HCT116 (cell line): ENCODE data around the gene GALK1. TPM values are rescaled to one million over a fixed set of nuclear protein-coding genes. Genes with fewer than 3 reads are reported as not detected.
"Not testable (repeated sequence)": the region's sequence is repeated elsewhere in the genome, so short reads cannot be mapped to it uniquely, and the experiment has no call there.

Source experiments
- ATAC-seq: fragments of 200-7000 bp; cut with Tn5 transposase; 2 replicates; pipeline ENCODE4 v1.9.1; 2020; ENCODE audit warnings: mild to moderate bottlenecking, moderate library complexity
- BruUV-seq: library from RNA; stranded (reverse); fragments of 400-500 nt; replicated peaks from 2 replicates; lab custom pipeline; 2021; lab: Mats Ljungman, UMichigan
- CTCF ChIA-PET: fragments of 300-600 bp; sonication (Branson Sonifier 250); formaldehyde crosslinking; loops from one replicate; lab custom pipeline; 2021; ENCODE audit warnings: antibody characterized with exemption; lab: Charles Lee
- POLR2A ChIA-PET: fragments of 300-600, 350-600 bp; sonication (Branson Sonifier 250); formaldehyde crosslinking; loops from one replicate; lab custom pipeline; 2021; ENCODE audit warnings: antibody characterized with exemption; lab: Charles Lee
- RAD21 ChIA-PET, 2 experiments: fragments of 300-600 bp; sonication (Branson Sonifier 250); formaldehyde crosslinking; loops; one replicate each; lab custom pipeline; 2023; ENCODE audit warnings: low total read pairs in 2 of 2; ENCODE audit not compliant: uncharacterized antibody in 2 of 2, unreplicated experiment in 2 of 2, low non-redundant PET in 1 of 2; lab: Charles Lee
- DNase-seq: peaks from one replicate; pipeline ENCODE4 v3.0.0-alpha.2; 2010; ENCODE audit warnings: low read depth, low spot score
- H2AFZ ChIP-seq: fragments of 200-600 bp; shearing (Covaris generic), sonication (generic); 2 replicates; pipeline ENCODE4 v1.6.1; 2017; ENCODE audit warnings: low read depth, mixed run types, mixed read lengths, antibody characterized with exemption, low read length; ENCODE audit not compliant: poor library complexity, severe bottlenecking
- H3K27ac ChIP-seq: 2 replicates; pipeline ENCODE4 v1.5.1; 2012; ENCODE audit warnings: low read depth, low read length
- H3K27me3 ChIP-seq: fragments of 200-600 bp; sonication (generic); 2 replicates; pipeline ENCODE4 v1.6.1; 2016; ENCODE audit warnings: mixed run types, low read length, mixed read lengths; ENCODE audit not compliant: insufficient read depth
- H3K36me3 ChIP-seq, 2 experiments: fragments of 200-500 bp in 1 of 2; fragments of 200-600 bp in 1 of 2; sonication (Bioruptor generic) in 1 of 2; sonication (generic) in 1 of 2; 2 replicates each; pipeline versions ENCODE4 v1.5.1 to v1.6.1; 2014 to 2016; ENCODE audit warnings: low read length in 2 of 2, inconsistent platforms in 1 of 2, mixed read lengths in 1 of 2, mixed run types in 1 of 2; ENCODE audit not compliant: insufficient read depth in 2 of 2, control insufficient read depth in 1 of 2
- H3K4me1 ChIP-seq, 2 experiments: fragments of 200-600 bp in 1 of 2; sonication (generic) in 1 of 2; 2 replicates each; pipeline versions ENCODE4 v1.5.1 to v1.6.1; 2012 to 2017; ENCODE audit warnings: low read length in 2 of 2, inconsistent platforms in 1 of 2, mild to moderate bottlenecking in 1 of 2, mixed read lengths in 1 of 2, mixed run types in 1 of 2, moderate library complexity in 1 of 2; ENCODE audit not compliant: insufficient read depth in 2 of 2, control insufficient read depth in 1 of 2
- H3K4me2 ChIP-seq: fragments of 200-600 bp; sonication (generic); 2 replicates; pipeline ENCODE4 v1.6.1; 2017; ENCODE audit warnings: mixed run types, low read length, mixed read lengths
- H3K4me3 ChIP-seq, 2 experiments: fragments of 200-600 bp in 1 of 2; sonication (generic) in 1 of 2; replicated peaks in 1 of 2; 2 replicates each; pipeline ENCODE4 v1.5.1; 2011 to 2016; ENCODE audit warnings: low read length in 2 of 2, control low read depth in 1 of 2, low read depth in 1 of 2, mild to moderate bottlenecking in 1 of 2, mixed read lengths in 1 of 2, mixed run types in 1 of 2
- H3K79me2 ChIP-seq: fragments of 200-600 bp; sonication (generic); 2 replicates; pipeline ENCODE4 v1.6.1; 2017; ENCODE audit warnings: mild to moderate bottlenecking, mixed run types, low read length, moderate library complexity, mixed read lengths; ENCODE audit not compliant: insufficient read depth
- H3K9ac ChIP-seq: fragments of 200-600 bp; sonication (generic); 2 replicates; pipeline ENCODE4 v1.6.1; 2016; ENCODE audit warnings: low read length, mixed read lengths
- H3K9me2 ChIP-seq: fragments of 200-600 bp; sonication (generic), shearing (Covaris generic); 2 replicates; pipeline ENCODE4 v1.6.1; 2017; ENCODE audit warnings: mixed run types, mild to moderate bottlenecking, moderate library complexity; ENCODE audit not compliant: insufficient read depth
- H3K9me3 ChIP-seq, 2 experiments: fragments of 200-500 bp in 1 of 2; fragments of 200-600 bp in 1 of 2; sonication (Bioruptor generic) in 1 of 2; sonication (generic) in 1 of 2; 2 replicates each; pipeline ENCODE4 v1.6.1; 2014 to 2017; ENCODE audit warnings: low read length in 2 of 2, mixed read lengths in 2 of 2, inconsistent platforms in 1 of 2, low read depth in 1 of 2, mild to moderate bottlenecking in 1 of 2, mixed run types in 1 of 2, moderate library complexity in 1 of 2; ENCODE audit not compliant: control insufficient read depth in 1 of 2, insufficient read depth in 1 of 2
- H4K20me1 ChIP-seq: fragments of 200-600 bp; sonication (generic), shearing (Covaris generic); 2 replicates; pipeline ENCODE4 v1.6.1; 2017; ENCODE audit warnings: mixed run types, mild to moderate bottlenecking, moderate library complexity; ENCODE audit not compliant: insufficient read depth
- ATF3 ChIP-seq: IDR thresholded peaks from 2 replicates; pipeline ENCODE4 v1.6.1; 2012
- POLR2A ChIP-seq: IDR thresholded peaks from 2 replicates; pipeline ENCODE4 v1.7.0; 2011; ENCODE audit warnings: borderline replicate concordance; ENCODE audit not compliant: insufficient read depth, insufficient read length; ENCODE audit errors: extremely low read depth
- SIN3A ChIP-seq: IDR thresholded peaks from 2 replicates; pipeline ENCODE4 v1.6.1; 2012; ENCODE audit warnings: low read depth
- SP1 ChIP-seq: IDR thresholded peaks from 2 replicates; pipeline ENCODE4 v1.6.1; 2012; ENCODE audit warnings: low read depth
- ZFX ChIP-seq: fragments of 450-650 bp; IDR thresholded peaks from 2 replicates; pipeline ENCODE4 v1.6.1; 2017
- intact Hi-C: fragments of 100-400 bp; cut with micrococcal nuclease; formaldehyde crosslinking; loops from 2 replicates; pipeline ENCODE4 v1.10.0; 2022
- total RNA-seq: library from RNA; stranded (reverse); gene quantifications from one replicate; pipeline ENCODE4 v1.2.1, GENCODE V29; 2021; ENCODE audit not compliant: unreplicated experiment

The GALK1 gene
- total RNA-seq, 1 experiment from 2014 or later = 57.8 TPM

GRCh38 chr17:75763269-75763607 is 1.8 kb downstream of the GALK1 start:
- DNase-seq = no peak
- BruUV-seq = no TSS peak
- no peak for ATAC-seq
- H3K36me3 ChIP-seq = peaks cover 0 to 8% of the 10 kb centered on the region in 2 experiments; a peak in 1 of 4 replicates
- H3K4me1 ChIP-seq = peaks cover 13 to 34% of the 10 kb centered on the region in 2 experiments
- intact Hi-C loops = no loop called here
- CTCF ChIA-PET = interaction anchor here (0.5 to 7.9 kb wide), 6 partner anchors 15 to 442 kb away, joined by 3 to 73 read pairs (median 3); partner anchors contain the start of gene WBP2
- H3K9me2 ChIP-seq = no peaks in the 10 kb centered on the region
- H3K27ac ChIP-seq = peak overlapping the region; percentile 78; the same call in 1 of the 2 replicates
- H3K4me3 ChIP-seq = no peak overlapping the region
- no peak overlapping the region for H2AFZ ChIP-seq
- no peak for TF ChIP-seq ATF3
- TF ChIP-seq SP1 = no peak
- no peak for TF ChIP-seq POLR2A
- RAD21 ChIA-PET = no interaction called here
- H3K9ac ChIP-seq = no peak overlapping the region
- H3K27me3 ChIP-seq = no peaks in the 10 kb centered on the region
- no peaks in the 10 kb centered on the region for H3K9me3 ChIP-seq
- 0 out of 2 replicates have a peak, but pooled peaks cover 6% of the 10 kb centered on the region for H3K79me2 ChIP-seq
- POLR2A ChIA-PET = interaction anchor here (0.6 to 4.3 kb wide), 3 partner anchors 14 to 163 kb away, joined by 3 to 74 read pairs (median 7); a partner anchor contains a TSS
- H4K20me1 ChIP-seq = no peaks in the 10 kb centered on the region
- H3K4me2 ChIP-seq = peak overlapping the region; percentile 100; the same call in 1 of the 2 replicates

- ChIA-PET POLR2A (interaction anchor here (0.7 to 4.3 kb wide), 4 partner anchors 13 to 17 kb away, joined by 3 to 74 read pairs (median 6); a partner anchor contains a TSS), CTCF (interaction anchor here (1.2 to 7.9 kb wide), 4 partner anchors 9 to 243 kb away, joined by 3 to 73 read pairs (median 3); no protein-coding TSS in a partner anchor), RAD21 (no interaction called here)
- no peaks in the 10 kb centered on the region for H3K9me2 ChIP-seq
- peak overlapping the region; percentile 78; the same call in 1 of the 2 replicates for H3K27ac ChIP-seq
- no peak overlapping the region for H3K4me3 ChIP-seq
- H2AFZ ChIP-seq = no peak overlapping the region
- no peaks in the 10 kb centered on the region for H3K27me3 ChIP-seq
- no TSS peak for BruUV-seq
- H3K79me2 ChIP-seq = 0 out of 2 replicates have a peak, but pooled peaks cover 6% of the 10 kb centered on the region
- H3K4me1 ChIP-seq = peaks cover 13 to 34% of the 10 kb centered on the region in 2 experiments
- H3K9me3 ChIP-seq = no peaks in the 10 kb centered on the region
- H3K9ac ChIP-seq = no peak overlapping the region
- no peak for ATAC-seq
- no peak for TF ChIP-seq SIN3A
- TF ChIP-seq ZFX = 0 out of 2 replicates have a peak, but pooled peaks have one; percentile 9
- TF ChIP-seq, all 23 proteins: peak for 1
- H3K4me2 ChIP-seq = no peak overlapping the region
- H3K36me3 ChIP-seq = peaks cover 0 to 14% of the 10 kb centered on the region in 2 experiments; a peak in 1 of 4 replicates
- no peak for DNase-seq
- intact Hi-C loops = no loop called here
- H4K20me1 ChIP-seq = no peaks in the 10 kb centered on the region
These were observed 2.3 kb downstream of the GALK1 start for GRCh38 chr17:75762513-75763268.

GRCh38 chr17:75759978-75760640 is 4.9 kb downstream of the GALK1 start:
- H3K27ac ChIP-seq, H2AFZ ChIP-seq, H3K79me2 ChIP-seq, H4K20me1 ChIP-seq, H3K4me2 ChIP-seq, ATAC-seq, H3K9ac ChIP-seq, RAD21 ChIA-PET, BruUV-seq, H3K9me2 ChIP-seq, DNase-seq, H3K27me3 ChIP-seq, H3K9me3 ChIP-seq, H3K4me3 ChIP-seq: not testable (repeated sequence)
- peaks cover 10 to 27% of the 10 kb centered on the region in 2 experiments for H3K4me1 ChIP-seq
- ChIA-PET CTCF (interaction anchor here (1.0 to 7.9 kb wide), 3 partner anchors 11 to 159 kb away, joined by 5 to 73 read pairs (median 10); partner anchors contain the start of gene SMIM5), POLR2A (interaction anchor here (1.8 to 1.9 kb wide), 2 partner anchors 16 to 20 kb away, joined by 6 to 8 read pairs; no protein-coding TSS in a partner anchor)
- peaks cover 5 to 35% of the 10 kb centered on the region in 2 experiments; a peak in 3 of 4 replicates for H3K36me3 ChIP-seq
- intact Hi-C loops = loop anchor here (10.0 kb wide), 1 partner anchor 335 kb away; no protein-coding TSS in a partner anchor
